ENCODE data around the gene PASK.

Gene PASK

GRCh38 chr2:241148239-241148638 lies 1.0 kb downstream of the PASK start:
- DNase-seq (ENCODE audit: low read depth, low spot score), result no peak

- no peak for DNase-seq (ENCODE audit: low read depth, low spot score)
Observed at GRCh38 chr2:241147336-241147735, 1.9 kb downstream of the PASK start.

GRCh38 chr2:241146286-241146685 lies 3.0 kb downstream of the PASK start:
- no peak for DNase-seq (ENCODE audit: low read depth, low spot score)

- no peak for DNase-seq (ENCODE audit: low read depth, low spot score)
Observed at GRCh38 chr2:241142593-241142992, 6.7 kb downstream of the PASK start.

GRCh38 chr2:241142063-241142462 lies 7.2 kb downstream of the PASK start:
- DNase-seq (ENCODE audit: low read depth, low spot score), result no peak

GRCh38 chr2:241141214-241141770 lies 8.0 kb downstream of the PASK start:
- DNase-seq (ENCODE audit: low read depth, low spot score), result no peak

- DNase-seq (ENCODE audit: low read depth, low spot score), result no peak
Observed at GRCh38 chr2:241140445-241140840, 8.8 kb downstream of the PASK start.

- no peak for DNase-seq (ENCODE audit: low read depth, low spot score)
Observed at GRCh38 chr2:241139531-241140444, 9.5 kb downstream of the PASK start.

GRCh38 chr2:241138471-241138870 lies 10.8 kb downstream of the PASK start:
- no peak for DNase-seq (ENCODE audit: low read depth, low spot score)

GRCh38 chr2:241137276-241138190 lies 11.7 kb downstream of the PASK start:
- DNase-seq (ENCODE audit: low read depth, low spot score), result no peak

- DNase-seq (ENCODE audit: low read depth, low spot score), result no peak
Observed at GRCh38 chr2:241136661-241137260, 12.5 kb downstream of the PASK start.

- no peak for DNase-seq (ENCODE audit: low read depth, low spot score)
Observed at GRCh38 chr2:241136191-241136590, 13.1 kb downstream of the PASK start.

GRCh38 chr2:241135737-241136136 lies 13.5 kb downstream of the PASK start:
- no peak for DNase-seq (ENCODE audit: low read depth, low spot score)

- no peak for DNase-seq (ENCODE audit: low read depth, low spot score)
Observed at GRCh38 chr2:241134711-241135110, 14.6 kb downstream of the PASK start.

GRCh38 chr2:241133436-241133820 lies 15.8 kb downstream of the PASK start:
- DNase-seq (ENCODE audit: low read depth, low spot score), result no peak

- no peak for DNase-seq (ENCODE audit: low read depth, low spot score)
Observed at GRCh38 chr2:241132538-241133435, 16.5 kb downstream of the PASK start.

- DNase-seq (ENCODE audit: low read depth, low spot score), result no peak
Observed at GRCh38 chr2:241131531-241131930, 17.7 kb downstream of the PASK start.

GRCh38 chr2:241130316-241130715 lies 19.0 kb downstream of the PASK start:
- DNase-seq (ENCODE audit: low read depth, low spot score), result no peak

- DNase-seq (ENCODE audit: low read depth, low spot score), result no peak
Observed at GRCh38 chr2:241129086-241129871, 20.0 kb downstream of the PASK start.

- no peak for DNase-seq (ENCODE audit: low read depth, low spot score)
Observed at GRCh38 chr2:241128266-241128665, 21.0 kb downstream of the PASK start.

Measured in astrocyte of the hippocampus (primary cell).